DMS 273 treated with DMSO at 0.1 percent for 48 hours (cell line): Measurements from ENCODE around the gene TMEM94.
"Not testable (repeated sequence)": the region's sequence is repeated elsewhere in the genome, so short reads cannot be mapped to it uniquely, and the experiment has no call there.

Source experiments
- DNase-seq: peaks from one replicate; lab custom pipeline; 2025; lab: John Stamatoyannopoulos, UW

TMEM94 gene

GRCh38 chr17:75445896-75446295 lies 10.5 kb upstream of the TMEM94 start:
- not testable (repeated sequence) for DNase-seq

DNA sequence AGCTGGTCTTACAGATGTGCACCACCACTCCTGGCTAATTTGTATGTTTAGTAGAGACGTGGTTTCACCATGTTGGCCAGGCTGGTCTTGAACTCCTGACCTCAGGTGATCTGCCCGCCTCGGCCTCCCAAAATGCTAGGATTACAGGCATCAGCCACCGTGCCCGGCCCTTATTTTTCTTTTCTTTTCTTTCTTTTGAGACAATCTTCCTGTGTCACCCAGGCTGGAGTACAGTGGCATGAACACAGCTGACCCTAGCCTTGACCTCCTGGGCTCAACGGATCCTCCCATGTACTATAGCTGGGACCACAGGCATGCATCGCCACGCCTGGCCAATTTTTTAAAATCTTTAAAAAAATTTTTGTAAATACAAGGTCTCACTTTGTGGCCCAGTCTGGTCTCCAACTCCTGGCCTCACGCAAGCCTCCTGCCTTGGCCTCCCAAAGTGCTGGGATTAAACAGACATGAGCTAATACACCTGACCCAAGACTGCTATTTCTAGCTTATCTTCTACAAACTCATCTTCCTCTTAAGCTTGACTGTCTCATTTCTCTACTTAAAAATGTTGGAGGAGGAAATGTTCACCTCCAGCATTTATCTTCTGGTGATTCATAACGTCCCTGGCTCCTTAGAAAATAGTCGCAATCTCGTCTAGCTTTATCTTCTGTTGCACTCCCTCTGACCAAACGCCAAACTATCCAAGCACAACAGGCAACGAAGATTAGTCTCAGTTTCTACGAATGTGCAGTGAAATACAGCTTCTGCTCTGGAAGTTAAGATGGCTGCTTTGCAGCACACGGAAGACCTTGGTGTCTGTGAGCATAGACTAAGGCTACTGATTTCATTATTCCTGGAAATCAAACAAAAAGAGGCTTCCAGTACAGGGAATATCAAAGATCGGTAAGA lies 8.2 kb upstream of the TMEM94 start:
- no peak for DNase-seq

DNA sequence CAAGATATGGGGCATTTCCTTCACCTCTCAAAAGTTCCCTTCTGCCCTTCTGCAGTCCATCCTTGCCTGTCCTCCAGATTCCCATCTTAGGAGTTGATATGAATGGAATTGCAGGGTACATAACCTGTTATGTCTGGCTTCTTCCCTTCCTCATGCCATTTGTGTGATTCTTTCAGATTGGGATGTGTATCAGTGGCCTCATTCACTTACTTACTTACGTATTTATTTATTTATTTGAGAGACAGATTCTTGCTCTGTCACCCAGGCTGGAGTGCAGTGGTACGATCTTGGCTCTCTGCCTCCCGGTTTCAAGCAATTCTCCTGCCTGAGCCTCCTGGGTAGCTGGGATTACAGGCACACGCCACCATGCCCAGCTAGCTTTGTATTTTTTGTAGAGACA lies 6.2 kb upstream of the TMEM94 start:
- DNase-seq, result no peak

GRCh38 chr17:75454193-75454592 lies 2.2 kb upstream of the TMEM94 start:
- DNase-seq, result no peak

- not testable (repeated sequence) for DNase-seq
These were observed 1.8 kb upstream of the TMEM94 start for GRCh38 chr17:75454672-75455071.

- DNase-seq, result no peak
These were observed 407 bp upstream of the TMEM94 start for GRCh38 chr17:75456039-75456416.

DNA sequence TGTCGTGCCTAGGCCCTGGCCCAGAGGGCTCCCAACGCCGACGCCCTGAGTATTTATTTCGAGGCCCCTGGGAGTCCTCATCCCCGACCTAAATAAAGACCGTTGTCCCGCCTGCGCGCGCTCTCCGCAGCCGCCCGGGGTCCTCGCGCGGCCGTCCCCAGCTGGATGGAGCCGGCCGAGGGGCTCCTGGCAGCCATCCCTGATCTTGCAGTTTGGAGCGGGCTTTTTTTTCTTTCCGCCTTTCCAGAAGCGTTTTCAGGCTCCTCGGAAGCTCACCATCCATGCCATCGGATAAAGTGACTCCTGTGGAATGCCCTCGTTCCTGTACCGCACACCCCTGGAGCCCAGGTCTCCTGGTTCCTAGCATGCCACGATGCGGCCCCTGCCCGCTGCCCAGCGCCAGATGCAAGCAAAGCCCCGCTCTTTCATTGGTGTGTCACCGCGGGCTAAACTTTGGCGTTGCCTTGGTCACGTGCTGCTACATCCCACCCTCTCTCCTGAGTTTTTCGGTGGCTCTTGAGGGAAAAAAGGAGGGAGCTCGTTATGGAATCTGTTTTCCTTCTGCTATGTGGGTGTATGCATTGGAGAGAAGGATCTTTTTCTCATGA lies 716 bp downstream of the TMEM94 start:
- DNase-seq, result no peak

GRCh38 chr17:75459246-75459589 lies 2.8 kb downstream of the TMEM94 start:
- no peak for DNase-seq

DNA sequence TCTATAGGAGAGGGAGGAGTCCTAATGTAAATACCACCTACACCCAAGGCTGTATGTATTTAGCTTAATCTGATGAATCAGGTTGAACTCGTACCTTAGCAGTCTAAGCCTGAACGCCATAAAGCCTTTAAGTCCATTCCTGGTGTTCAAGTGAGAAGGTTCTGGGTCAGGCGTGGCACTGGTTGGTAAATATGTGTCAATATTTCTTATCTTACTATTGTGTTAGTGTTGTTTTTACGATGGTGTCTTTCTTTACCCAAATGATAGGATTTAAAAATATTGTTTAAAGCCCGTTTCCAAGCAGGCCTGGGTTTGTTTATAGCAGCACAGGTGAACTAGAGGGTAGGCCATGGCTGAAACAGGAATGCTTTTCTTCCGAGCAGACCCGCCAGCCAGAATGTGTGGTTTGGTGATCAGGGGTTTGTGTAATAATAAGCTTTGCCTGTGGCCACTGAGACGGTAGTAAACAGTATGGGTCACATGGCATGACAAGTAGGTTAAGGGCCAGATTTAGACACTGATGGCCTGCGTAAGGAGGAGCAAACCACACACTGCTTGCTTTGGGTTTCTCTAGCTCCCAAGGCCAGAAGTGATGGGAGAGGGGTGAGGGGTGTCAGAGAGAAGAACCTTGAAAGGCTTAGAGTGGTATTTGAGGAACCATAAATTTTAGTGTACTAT lies 3.3 kb downstream of the TMEM94 start:
- DNase-seq, result no peak

DNA sequence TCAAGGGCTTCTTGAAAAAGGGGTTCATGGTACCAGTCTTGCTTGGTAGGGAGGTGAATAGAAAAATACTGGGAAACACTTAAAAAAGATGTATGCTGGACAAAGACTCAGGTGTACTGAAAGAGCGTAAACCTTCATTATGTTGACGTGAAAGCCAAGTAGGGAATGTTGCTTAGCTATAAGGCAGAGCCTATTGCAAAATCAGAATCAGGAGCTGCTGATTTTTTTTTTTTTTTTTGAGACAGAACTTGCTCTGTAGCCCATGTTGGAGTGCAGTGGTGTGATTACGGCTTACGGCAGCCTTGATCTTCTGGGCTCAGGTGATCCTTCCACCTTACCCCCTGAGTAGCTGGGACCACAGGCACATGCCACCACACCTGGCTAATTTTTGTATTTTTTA lies 3.9 kb downstream of the TMEM94 start:
- DNase-seq, result no peak

GRCh38 chr17:75463603-75464002 lies 7.2 kb downstream of the TMEM94 start:
- DNase-seq, result no peak

DNA sequence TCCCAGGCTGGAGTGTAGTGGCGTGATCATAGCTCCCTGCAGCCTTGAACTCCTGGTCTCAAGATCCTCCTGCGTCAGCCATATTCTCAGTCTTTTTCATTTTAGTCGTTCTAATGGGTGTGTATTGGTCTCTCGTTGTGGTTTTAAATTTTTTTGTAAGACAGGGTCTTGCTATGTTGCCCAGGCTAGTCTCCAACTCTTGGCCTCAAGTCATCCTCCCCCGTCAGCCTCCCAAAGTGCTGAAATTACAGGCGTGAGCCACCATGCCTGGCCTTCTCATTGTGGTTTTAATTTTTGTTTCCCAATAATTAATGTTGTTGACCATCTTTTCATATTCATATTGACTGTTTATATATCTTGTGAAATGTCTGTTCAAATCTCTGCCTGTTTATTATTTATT lies 8.6 kb downstream of the TMEM94 start:
- DNase-seq, result no peak

GRCh38 chr17:75468291-75468754 lies 11.9 kb downstream of the TMEM94 start:
- no peak for DNase-seq

GRCh38 chr17:75468779-75469373 lies 12.4 kb downstream of the TMEM94 start:
- no peak for DNase-seq

- no peak for DNase-seq
These were observed 14.8 kb downstream of the TMEM94 start for GRCh38 chr17:75471207-75471606.

DNA sequence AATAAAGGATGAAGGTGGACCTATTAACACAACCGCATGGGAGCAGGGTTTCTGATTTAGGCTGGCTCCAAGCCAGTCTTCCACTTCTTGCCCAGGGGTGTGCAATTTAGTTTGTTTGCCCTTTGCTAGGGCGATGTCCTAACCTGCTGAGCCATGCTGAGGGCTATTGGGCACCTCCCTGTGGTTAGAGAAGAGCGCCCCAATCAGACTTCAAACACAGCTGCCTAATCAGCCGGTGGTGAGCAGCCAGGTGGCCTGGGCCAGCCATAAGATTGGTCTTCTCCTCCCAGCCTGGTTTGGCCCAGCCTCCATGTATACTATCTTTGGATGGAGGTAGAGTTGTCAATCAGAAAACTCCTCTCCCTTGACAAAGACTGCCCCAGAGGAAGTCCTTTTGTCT lies 15.7 kb downstream of the TMEM94 start:
- no peak for DNase-seq

- DNase-seq, result no peak
These were observed 16.8 kb downstream of the TMEM94 start for GRCh38 chr17:75473246-75473645.

DNA sequence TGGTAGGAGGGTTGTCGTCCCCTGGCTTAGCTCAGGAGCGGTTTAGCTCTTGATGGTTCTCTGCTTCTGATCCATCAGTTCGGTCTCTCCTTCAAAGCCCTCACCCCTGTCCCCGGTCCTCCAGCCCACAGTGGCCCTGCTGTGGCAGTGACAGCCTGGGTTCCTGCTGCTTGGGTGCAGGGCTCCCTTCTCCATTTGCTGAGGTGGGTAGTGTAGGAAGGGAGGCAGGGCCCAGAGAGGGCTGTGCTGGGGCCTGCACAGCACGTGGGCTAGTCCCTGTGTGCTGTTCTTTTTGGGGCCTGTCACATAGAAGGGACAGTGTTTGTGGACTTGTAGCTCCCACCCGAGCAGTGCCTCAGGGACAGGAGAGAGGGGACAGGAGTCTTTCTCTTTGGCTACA lies 18.3 kb downstream of the TMEM94 start:
- DNase-seq, result no peak

DNA sequence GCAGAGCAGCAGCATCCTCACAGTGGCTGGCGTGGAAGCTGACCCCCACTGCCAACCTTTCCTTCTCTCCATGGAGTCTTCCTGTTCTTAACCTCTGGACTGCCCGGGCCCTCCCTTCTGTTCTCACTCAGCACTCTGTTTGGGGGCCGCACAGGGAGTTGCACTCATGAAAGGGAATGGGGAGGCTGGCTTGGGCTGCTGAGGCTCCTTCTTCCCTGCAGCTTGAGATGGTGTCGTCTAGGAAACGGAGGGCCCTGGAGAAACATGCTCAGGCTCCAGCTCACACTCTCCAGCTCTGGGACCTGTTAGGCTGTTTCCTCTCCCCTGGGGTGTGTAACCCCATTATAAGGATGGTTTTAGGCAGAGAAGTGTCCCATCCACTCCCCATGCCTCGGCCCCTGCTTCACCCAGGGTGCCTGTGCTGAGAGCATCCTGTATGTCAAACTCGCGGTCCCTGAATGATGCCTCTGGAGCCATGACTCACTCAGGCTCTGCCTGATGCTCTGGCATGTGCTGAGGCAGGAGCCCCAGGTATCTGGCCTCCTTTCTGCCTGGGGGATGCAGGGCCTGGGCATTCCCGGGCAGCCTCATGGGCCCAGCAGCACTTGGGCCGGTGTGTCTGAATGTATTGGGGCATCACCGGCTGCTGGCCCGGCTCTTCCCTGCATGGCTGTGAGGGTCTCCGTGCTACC lies 18.9 kb downstream of the TMEM94 start:
- DNase-seq, result no peak

- DNase-seq, result no peak
These were observed 19.4 kb downstream of the TMEM94 start for GRCh38 chr17:75475851-75476250.

- no peak for DNase-seq
These were observed 19.8 kb downstream of the TMEM94 start for GRCh38 chr17:75476271-75476671.
